HepG2 (cell line): ENCODE measurements around the gene GATD1. TPM values are rescaled to one million over a fixed set of nuclear protein-coding genes. Genes with fewer than 3 reads are reported as not detected.

Source experiments
- CBX5 ChIP-seq: sonication (generic); formaldehyde crosslinking; IDR thresholded peaks from 2 replicates; pipeline ENCODE4 v1.4.0; 2020; ENCODE audit warnings: missing genetic modification reagents, borderline replicate concordance
- HDAC1 ChIP-seq: sonication (generic); formaldehyde crosslinking; IDR thresholded peaks from 2 replicates; pipeline ENCODE4 v1.5.1; 2020; ENCODE audit warnings: mild to moderate bottlenecking, missing genetic modification reagents
- NCOA2 ChIP-seq: sonication (generic); formaldehyde crosslinking; IDR thresholded peaks from 2 replicates; pipeline ENCODE4 v1.8.0; 2022; ENCODE audit warnings: inconsistent platforms
- PHF21A ChIP-seq: sonication (generic); formaldehyde crosslinking; IDR thresholded peaks from 2 replicates; pipeline ENCODE4 v1.5.0; 2020; ENCODE audit warnings: mild to moderate bottlenecking, missing genetic modification reagents
- PPARG ChIP-seq: conservative IDR thresholded peaks from 2 replicates; pipeline ENCODE4 v1.6.1; 2016; ENCODE audit warnings: missing biosample characterization, missing genetic modification reagents
- ZFP41 ChIP-seq: sonication (generic); formaldehyde crosslinking; IDR thresholded peaks from 2 replicates; pipeline ENCODE4 v1.4.0; 2020; ENCODE audit warnings: mild to moderate bottlenecking, missing genetic modification reagents, borderline replicate concordance
- polyA plus RNA-seq, 8 experiments: library from polyadenylated mRNA; depleted of rRNA in 3 of 8; stranded (reverse) in 7 of 8; unstranded in 1 of 8; fragments of >200 nt; fragmentation: Illumina TruSeq in 4 of 8; extraction: Trizol in 4 of 8; gene quantifications; 2 replicates each; pipeline versions ENCODE4 v1.2.1 to v1.2.3, GENCODE V29; 2011 to 2016; ENCODE audit warnings: low read depth in 4 of 8, missing spikeins in 1 of 8, mixed read lengths in 1 of 8; ENCODE audit not compliant: insufficient read depth in 1 of 8
- total RNA-seq, 5 experiments: library from RNA; depleted of rRNA; stranded (reverse); fragments of >200 nt; fragmentation: Illumina TruSeq; extraction: Trizol; gene quantifications; 2 replicates each; pipeline ENCODE4 v1.2.3, GENCODE V29; 2016; ENCODE audit warnings: low read depth in 1 of 5
- TF ChIP-seq, protein P1 (sequence below): fragments of 450-650 bp; IDR thresholded peaks from 2 replicates; pipeline ENCODE4 v1.6.1; 2016
- TF ChIP-seq, protein P2 (sequence below): sonication (generic); formaldehyde crosslinking; IDR thresholded peaks from 2 replicates; pipeline ENCODE4 v1.5.0; 2020; ENCODE audit warnings: missing genetic modification reagents, mild to moderate bottlenecking, borderline replicate concordance
- TF ChIP-seq, protein P3 (sequence below): fragments of 450-650 bp; IDR thresholded peaks from 2 replicates; pipeline ENCODE4 v1.6.1; 2017
- TF ChIP-seq, protein P4 (sequence below): sonication (generic); formaldehyde crosslinking; conservative IDR thresholded peaks from 2 replicates; pipeline ENCODE4 v1.4.0; 2020; ENCODE audit warnings: mild to moderate bottlenecking, missing genetic modification reagents, moderate library complexity
- TF ChIP-seq, protein P5 (sequence below): sonication (generic); formaldehyde crosslinking; IDR thresholded peaks from 2 replicates; pipeline ENCODE4 v1.5.0; 2020; ENCODE audit warnings: missing genetic modification reagents
- TF ChIP-seq, protein P6 (sequence below): sonication (generic); formaldehyde crosslinking; conservative IDR thresholded peaks from 2 replicates; pipeline ENCODE4 v1.8.0; 2022; ENCODE audit warnings: missing genetic modification reagents
- TF ChIP-seq, protein P7 (sequence below): sonication (generic); formaldehyde crosslinking; IDR thresholded peaks from 2 replicates; pipeline ENCODE4 v1.5.1; 2020; ENCODE audit warnings: mild to moderate bottlenecking, missing genetic modification reagents, borderline replicate concordance

GATD1 gene
- total and polyA plus RNA-seq, 2 of the 13 experiments (the other 11 are each of a cell fraction or from before 2014, with no cell fraction given), result 31.3 to 60.5 TPM

DNA sequence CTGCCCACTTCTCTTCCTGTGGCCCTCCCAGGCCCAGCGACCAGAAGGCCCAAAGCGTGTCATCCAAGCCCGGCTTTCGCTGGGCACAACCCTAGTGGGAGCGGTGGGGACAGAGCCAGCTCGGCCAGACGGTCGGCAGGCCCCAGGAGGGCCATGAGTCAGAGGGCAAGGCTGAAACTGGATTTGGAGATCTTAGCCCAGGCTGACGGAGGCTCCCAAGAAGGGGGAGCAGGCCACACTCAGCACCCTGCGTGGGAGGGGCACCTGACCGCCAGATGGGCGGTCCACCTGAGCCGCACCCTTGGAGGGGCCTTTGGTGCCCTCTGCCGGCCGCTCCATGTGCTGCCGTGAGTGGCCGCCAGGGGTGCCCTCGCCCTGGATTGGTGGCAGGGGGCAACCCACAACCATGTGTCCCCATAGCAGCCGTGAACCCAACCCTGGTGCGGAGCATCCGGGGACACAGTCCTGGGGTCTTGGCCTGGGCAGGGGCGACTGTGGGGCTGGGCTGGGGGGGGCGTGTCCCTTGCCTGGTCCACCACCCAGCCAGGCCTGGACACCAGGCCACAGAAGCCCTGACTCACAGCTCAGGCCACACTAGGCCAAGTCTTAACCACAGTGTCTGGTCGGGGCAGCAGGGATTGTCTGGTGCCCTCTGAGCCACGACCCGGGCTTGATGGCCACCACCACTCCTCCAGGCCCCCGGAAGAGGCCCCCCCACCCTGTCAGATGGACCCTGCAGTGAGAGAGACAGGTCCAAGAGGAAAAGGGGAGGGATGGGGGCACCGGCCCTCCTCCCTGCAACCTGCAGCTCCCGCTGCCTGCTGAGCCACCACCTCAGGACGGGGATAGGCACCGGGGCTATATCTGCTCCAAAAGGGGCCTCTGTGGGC, 49.2 kb downstream of the GATD1 start (continued):
- TF ChIP-seq, protein P1, sequence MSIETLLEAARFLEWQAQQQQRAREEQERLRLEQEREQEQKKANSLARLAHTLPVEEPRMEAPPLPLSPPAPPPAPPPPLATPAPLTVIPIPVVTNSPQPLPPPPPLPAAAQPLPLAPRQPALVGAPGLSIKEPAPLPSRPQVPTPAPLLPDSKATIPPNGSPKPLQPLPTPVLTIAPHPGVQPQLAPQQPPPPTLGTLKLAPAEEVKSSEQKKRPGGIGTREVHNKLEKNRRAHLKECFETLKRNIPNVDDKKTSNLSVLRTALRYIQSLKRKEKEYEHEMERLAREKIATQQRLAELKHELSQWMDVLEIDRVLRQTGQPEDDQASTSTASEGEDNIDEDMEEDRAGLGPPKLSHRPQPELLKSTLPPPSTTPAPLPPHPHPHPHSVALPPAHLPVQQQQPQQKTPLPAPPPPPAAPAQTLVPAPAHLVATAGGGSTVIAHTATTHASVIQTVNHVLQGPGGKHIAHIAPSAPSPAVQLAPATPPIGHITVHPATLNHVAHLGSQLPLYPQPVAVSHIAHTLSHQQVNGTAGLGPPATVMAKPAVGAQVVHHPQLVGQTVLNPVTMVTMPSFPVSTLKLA, result no peak
- TF ChIP-seq HDAC1 (CRISPR knock-in tag) (peak; percentile 47; the same call in 1 of the 2 replicates), PPARG (0 out of 2 replicates have a peak, but pooled peaks have one; percentile 18), PHF21A (peak; percentile 65; the same call in 1 of the 2 replicates), NCOA2 (CRISPR knock-in tag) (peak; percentile 47), ZFP41 (peak; percentile 21; the same call in 1 of the 2 replicates), CBX5 (CRISPR knock-in tag) (no peak; the same call in 1 of the 2 replicates)
- TF ChIP-seq, protein P2, sequence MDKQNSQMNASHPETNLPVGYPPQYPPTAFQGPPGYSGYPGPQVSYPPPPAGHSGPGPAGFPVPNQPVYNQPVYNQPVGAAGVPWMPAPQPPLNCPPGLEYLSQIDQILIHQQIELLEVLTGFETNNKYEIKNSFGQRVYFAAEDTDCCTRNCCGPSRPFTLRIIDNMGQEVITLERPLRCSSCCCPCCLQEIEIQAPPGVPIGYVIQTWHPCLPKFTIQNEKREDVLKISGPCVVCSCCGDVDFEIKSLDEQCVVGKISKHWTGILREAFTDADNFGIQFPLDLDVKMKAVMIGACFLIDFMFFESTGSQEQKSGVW (CRISPR knock-in tag), result no peak
- TF ChIP-seq, protein P3, sequence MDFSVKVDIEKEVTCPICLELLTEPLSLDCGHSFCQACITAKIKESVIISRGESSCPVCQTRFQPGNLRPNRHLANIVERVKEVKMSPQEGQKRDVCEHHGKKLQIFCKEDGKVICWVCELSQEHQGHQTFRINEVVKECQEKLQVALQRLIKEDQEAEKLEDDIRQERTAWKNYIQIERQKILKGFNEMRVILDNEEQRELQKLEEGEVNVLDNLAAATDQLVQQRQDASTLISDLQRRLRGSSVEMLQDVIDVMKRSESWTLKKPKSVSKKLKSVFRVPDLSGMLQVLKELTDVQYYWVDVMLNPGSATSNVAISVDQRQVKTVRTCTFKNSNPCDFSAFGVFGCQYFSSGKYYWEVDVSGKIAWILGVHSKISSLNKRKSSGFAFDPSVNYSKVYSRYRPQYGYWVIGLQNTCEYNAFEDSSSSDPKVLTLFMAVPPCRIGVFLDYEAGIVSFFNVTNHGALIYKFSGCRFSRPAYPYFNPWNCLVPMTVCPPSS, result no peak
- TF ChIP-seq, protein P4, sequence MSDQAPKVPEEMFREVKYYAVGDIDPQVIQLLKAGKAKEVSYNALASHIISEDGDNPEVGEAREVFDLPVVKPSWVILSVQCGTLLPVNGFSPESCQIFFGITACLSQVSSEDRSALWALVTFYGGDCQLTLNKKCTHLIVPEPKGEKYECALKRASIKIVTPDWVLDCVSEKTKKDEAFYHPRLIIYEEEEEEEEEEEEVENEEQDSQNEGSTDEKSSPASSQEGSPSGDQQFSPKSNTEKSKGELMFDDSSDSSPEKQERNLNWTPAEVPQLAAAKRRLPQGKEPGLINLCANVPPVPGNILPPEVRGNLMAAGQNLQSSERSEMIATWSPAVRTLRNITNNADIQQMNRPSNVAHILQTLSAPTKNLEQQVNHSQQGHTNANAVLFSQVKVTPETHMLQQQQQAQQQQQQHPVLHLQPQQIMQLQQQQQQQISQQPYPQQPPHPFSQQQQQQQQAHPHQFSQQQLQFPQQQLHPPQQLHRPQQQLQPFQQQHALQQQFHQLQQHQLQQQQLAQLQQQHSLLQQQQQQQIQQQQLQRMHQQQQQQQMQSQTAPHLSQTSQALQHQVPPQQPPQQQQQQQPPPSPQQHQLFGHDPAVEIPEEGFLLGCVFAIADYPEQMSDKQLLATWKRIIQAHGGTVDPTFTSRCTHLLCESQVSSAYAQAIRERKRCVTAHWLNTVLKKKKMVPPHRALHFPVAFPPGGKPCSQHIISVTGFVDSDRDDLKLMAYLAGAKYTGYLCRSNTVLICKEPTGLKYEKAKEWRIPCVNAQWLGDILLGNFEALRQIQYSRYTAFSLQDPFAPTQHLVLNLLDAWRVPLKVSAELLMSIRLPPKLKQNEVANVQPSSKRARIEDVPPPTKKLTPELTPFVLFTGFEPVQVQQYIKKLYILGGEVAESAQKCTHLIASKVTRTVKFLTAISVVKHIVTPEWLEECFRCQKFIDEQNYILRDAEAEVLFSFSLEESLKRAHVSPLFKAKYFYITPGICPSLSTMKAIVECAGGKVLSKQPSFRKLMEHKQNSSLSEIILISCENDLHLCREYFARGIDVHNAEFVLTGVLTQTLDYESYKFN (CRISPR knock-in tag), result peak; percentile 47; the same call in 1 of the 2 replicates
- TF ChIP-seq, protein P5, sequence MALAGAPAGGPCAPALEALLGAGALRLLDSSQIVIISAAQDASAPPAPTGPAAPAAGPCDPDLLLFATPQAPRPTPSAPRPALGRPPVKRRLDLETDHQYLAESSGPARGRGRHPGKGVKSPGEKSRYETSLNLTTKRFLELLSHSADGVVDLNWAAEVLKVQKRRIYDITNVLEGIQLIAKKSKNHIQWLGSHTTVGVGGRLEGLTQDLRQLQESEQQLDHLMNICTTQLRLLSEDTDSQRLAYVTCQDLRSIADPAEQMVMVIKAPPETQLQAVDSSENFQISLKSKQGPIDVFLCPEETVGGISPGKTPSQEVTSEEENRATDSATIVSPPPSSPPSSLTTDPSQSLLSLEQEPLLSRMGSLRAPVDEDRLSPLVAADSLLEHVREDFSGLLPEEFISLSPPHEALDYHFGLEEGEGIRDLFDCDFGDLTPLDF (CRISPR knock-in tag), result no peak
- TF ChIP-seq, protein P6, sequence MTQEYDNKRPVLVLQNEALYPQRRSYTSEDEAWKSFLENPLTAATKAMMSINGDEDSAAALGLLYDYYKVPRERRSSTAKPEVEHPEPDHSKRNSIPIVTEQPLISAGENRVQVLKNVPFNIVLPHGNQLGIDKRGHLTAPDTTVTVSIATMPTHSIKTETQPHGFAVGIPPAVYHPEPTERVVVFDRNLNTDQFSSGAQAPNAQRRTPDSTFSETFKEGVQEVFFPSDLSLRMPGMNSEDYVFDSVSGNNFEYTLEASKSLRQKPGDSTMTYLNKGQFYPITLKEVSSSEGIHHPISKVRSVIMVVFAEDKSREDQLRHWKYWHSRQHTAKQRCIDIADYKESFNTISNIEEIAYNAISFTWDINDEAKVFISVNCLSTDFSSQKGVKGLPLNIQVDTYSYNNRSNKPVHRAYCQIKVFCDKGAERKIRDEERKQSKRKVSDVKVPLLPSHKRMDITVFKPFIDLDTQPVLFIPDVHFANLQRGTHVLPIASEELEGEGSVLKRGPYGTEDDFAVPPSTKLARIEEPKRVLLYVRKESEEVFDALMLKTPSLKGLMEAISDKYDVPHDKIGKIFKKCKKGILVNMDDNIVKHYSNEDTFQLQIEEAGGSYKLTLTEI, result no peak
- TF ChIP-seq, protein P7, sequence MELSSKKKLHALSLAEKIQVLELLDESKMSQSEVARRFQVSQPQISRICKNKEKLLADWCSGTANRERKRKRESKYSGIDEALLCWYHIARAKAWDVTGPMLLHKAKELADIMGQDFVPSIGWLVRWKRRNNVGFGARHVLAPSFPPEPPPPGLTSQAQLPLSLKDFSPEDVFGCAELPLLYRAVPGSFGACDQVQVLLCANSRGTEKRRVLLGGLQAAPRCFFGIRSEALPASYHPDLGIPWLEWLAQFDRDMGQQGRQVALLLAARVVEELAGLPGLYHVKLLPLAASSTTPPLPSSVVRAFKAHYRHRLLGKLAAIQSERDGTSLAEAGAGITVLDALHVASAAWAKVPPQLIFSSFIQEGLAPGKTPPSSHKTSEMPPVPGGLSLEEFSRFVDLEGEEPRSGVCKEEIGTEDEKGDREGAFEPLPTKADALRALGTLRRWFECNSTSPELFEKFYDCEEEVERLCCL, result no peak
